ENCODE measurements around the gene DNAJA3.

GRCh38 chr16:4426021-4426684 is 485 bp downstream of the DNAJA3 start:
- TF ChIP-seq CTCF (IDR thresholded peaks at IDR 0.05): no peak
- no peak for TF ChIP-seq ZFX (IDR thresholded peaks at IDR 0.05; ENCODE audit: borderline replicate concordance)
